ENCODE measurements around the gene IL16. TPM values are rescaled to one million over a fixed set of nuclear protein-coding genes. Genes with fewer than 3 reads are reported as not detected.

IL16 gene
- total RNA-seq, 1 donor from 2014 or later, result 107 TPM

DNA sequence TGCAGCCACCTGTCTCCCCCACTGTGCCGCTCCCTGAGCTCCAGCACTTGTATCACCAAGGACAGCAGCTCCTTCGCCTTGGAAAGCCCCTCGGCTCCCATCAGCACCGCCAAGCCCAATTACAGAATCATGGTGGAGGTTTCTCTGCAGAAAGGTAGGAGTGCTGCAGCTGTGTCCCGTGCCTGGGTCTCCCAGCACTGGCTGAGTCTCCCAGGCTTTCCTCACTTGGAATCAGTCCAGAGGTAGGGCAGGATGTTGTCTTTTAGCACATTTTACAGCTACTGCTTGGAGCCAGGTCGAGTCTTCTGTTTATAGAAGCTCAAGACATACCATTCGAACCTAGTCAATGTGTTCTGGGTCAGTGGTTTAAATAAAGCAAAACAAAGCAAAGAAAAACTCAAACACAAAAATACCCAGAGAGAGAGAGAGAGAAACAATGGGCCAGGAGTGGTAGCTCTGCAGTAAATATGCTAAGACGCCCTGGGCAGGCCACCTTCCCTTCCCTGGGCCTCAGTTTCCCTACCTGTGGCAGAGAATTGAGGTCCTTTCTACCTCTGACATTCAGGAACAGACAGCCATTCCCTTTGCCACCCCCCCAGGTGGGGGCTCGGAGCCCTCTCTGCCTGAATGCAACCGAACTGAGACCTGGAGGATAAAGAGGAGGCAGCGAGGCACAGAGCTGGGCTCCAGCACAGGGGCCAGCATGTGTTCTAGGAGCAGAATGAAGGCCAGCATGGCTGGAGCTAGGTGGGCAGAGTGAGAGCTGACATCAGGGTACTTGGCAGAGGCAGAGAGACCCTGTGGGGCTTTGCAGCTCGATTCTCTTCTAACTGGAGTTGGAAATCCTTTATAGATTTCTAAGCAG, 83.2 kb downstream of the IL16 start:
- Mint-ChIP-seq H3K27ac (no peak overlapping the region), H3K9me3 (peaks cover 29% of the 10 kb centered on the region), H3K27me3 (ENCODE audit: insufficient read depth) (peaks cover 2% of the 10 kb centered on the region), H3K4me3 (no peak overlapping the region), H3K36me3 (ENCODE audit: low read depth) (peaks cover 13% of the 10 kb centered on the region), H3K4me1 (ENCODE audit: low read depth) (peaks cover 38% of the 10 kb centered on the region)
- intact Hi-C loops (cut with micrococcal nuclease), result no loop called here
- no peak for DNase-seq (ENCODE audit: low spot score)

DNA sequence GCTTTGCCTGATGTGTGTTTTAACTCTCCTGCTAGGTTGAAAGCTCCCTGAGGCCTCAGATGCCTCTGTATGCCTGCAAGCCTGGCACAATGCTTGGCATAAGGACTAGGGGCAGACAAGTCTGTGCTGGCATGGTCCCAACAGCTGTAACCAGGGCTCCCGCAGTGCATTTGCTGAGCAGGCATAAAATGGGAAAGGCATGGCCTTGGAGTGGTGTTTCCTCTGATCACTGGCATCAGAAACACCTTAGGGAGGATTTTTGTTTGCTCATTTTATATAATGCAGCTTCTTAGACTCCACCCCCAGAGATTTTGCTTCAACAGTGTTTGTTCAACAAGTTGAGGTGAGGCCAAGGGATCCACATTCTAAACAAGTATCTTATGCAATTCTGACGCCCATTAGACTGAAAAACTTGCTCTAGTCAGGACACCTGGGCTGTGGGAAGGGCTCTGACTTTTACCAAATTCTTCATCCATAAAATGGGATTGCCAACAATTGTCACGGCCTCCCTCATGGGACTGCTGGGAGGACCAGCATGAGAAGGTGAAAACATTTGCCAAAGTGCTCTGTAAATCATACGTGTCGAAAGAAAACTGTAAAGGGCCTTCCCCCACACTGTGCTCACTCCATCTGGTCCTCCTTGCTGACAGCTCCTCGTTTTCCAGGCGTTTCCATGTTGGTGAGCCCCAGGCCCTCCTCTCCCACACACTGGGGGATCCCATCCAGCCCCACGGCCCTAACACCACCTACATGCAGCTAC, 84.2 kb downstream of the IL16 start:
- Mint-ChIP-seq H3K27me3 (ENCODE audit: insufficient read depth) (peaks cover 2% of the 10 kb centered on the region), H3K4me1 (ENCODE audit: low read depth) (peaks cover 38% of the 10 kb centered on the region), H3K27ac (no peak overlapping the region), H3K36me3 (ENCODE audit: low read depth) (peaks cover 17% of the 10 kb centered on the region), H3K9me3 (peaks cover 29% of the 10 kb centered on the region), H3K4me3 (no peak overlapping the region)
- intact Hi-C loops (cut with micrococcal nuclease), result no loop called here
- no peak for DNase-seq (ENCODE audit: low spot score)

DNA sequence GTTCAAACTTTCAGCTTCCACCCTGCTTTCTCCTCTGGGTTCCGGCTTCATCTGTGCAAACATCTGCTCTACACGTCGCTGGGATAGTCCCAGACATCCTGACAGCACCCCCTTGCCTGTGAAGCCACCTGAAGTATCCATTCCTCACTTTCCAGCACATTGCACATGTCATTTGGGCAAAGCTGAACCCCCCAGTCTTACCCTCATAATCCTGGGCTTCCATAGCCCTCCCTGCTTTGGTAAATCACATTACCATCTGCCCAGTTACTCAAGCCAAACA, 84.7 kb downstream of the IL16 start:
- intact Hi-C loops (cut with micrococcal nuclease), result no loop called here
- Mint-ChIP-seq H3K4me3 (no peak overlapping the region), H3K4me1 (ENCODE audit: low read depth) (peaks cover 38% of the 10 kb centered on the region)

GRCh38 chr15:81281766-81282605, 85.3 kb downstream of the IL16 start:
- Mint-ChIP-seq H3K4me1 (ENCODE audit: low read depth) (peaks cover 42% of the 10 kb centered on the region), H3K36me3 (ENCODE audit: low read depth) (peaks cover 18% of the 10 kb centered on the region), H3K4me3 (no peak overlapping the region), H3K9me3 (peaks cover 29% of the 10 kb centered on the region), H3K27me3 (ENCODE audit: insufficient read depth) (peaks cover 2% of the 10 kb centered on the region), H3K27ac (no peak overlapping the region)
- intact Hi-C loops (cut with micrococcal nuclease), result no loop called here
- no peak for DNase-seq (ENCODE audit: low spot score)

More for the DNA sequence above, 84.7 kb downstream of the IL16 start:
- no peak for DNase-seq (ENCODE audit: low spot score)
- Mint-ChIP-seq H3K9me3 (peaks cover 29% of the 10 kb centered on the region), H3K27ac (no peak overlapping the region), H3K36me3 (ENCODE audit: low read depth) (peaks cover 17% of the 10 kb centered on the region), H3K27me3 (ENCODE audit: insufficient read depth) (peaks cover 2% of the 10 kb centered on the region)

- H3K36me3 Mint-ChIP-seq (ENCODE audit: low read depth), result peaks cover 17% of the 10 kb centered on the region
- no peak overlapping the region for H3K27ac Mint-ChIP-seq
These were observed 85.9 kb downstream of the IL16 start for GRCh38 chr15:81282606-81282895.

GRCh38 chr15:81282911-81283310, 86.2 kb downstream of the IL16 start:
- H3K9me3 Mint-ChIP-seq, result peaks cover 24% of the 10 kb centered on the region
- peaks cover 51% of the 10 kb centered on the region for H3K4me1 Mint-ChIP-seq (ENCODE audit: low read depth)
- peaks cover 2% of the 10 kb centered on the region for H3K27me3 Mint-ChIP-seq (ENCODE audit: insufficient read depth)
- no peak overlapping the region for H3K27ac Mint-ChIP-seq
- peaks cover 20% of the 10 kb centered on the region for H3K36me3 Mint-ChIP-seq (ENCODE audit: low read depth)
- H3K4me3 Mint-ChIP-seq, result no peak overlapping the region
- intact Hi-C loops (cut with micrococcal nuclease), result no loop called here
- no peak for DNase-seq (ENCODE audit: low spot score)

More at GRCh38 chr15:81282606-81282895, 85.9 kb downstream of the IL16 start:
- Mint-ChIP-seq H3K4me3 (no peak overlapping the region), H3K4me1 (ENCODE audit: low read depth) (peaks cover 48% of the 10 kb centered on the region), H3K9me3 (peaks cover 27% of the 10 kb centered on the region), H3K27me3 (ENCODE audit: insufficient read depth) (peaks cover 2% of the 10 kb centered on the region)
- no peak for DNase-seq (ENCODE audit: low spot score)
- intact Hi-C loops (cut with micrococcal nuclease), result no loop called here

DNA sequence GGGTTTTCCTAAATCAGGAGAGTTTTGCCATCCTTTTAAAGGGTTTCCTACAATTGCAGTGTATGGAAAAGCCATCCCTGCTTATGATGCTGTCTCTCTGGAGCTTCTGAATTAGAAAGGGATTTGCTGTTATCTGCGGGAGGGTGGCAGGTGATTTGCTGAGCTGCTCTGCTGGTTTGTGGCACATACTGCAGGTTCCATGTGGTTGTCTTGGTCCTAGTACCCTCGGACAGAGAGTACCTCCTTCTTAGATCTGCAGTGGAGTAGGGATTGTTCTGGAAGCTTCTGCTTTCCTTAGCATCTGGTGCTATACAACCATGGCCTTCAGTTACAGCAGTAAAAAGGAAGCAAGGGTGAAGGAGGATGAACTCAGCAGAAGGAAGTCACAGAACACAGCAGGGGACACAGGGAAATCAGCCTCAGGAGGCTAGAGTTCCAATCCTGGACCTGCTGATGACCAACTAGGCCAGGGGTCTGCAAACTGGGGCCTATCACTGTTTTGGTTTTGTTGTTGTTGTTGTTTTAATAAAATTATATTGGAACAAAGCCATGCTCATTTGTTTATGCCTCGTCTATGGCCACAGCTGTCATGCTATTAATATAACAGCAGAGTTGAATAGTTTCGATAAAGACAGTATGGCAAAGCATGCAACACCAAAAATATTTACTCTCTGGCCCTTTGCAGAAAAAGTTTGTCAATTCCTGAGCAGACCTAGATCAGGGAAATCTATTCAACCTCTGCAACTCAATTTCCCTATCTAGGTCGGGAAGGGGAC, 87.8 kb downstream of the IL16 start:
- Mint-ChIP-seq H3K36me3 (ENCODE audit: low read depth) (peaks cover 19% of the 10 kb centered on the region), H3K27me3 (ENCODE audit: insufficient read depth) (peaks cover 2% of the 10 kb centered on the region), H3K9me3 (peaks cover 13% of the 10 kb centered on the region), H3K4me1 (ENCODE audit: low read depth) (peaks cover 49% of the 10 kb centered on the region), H3K4me3 (no peak overlapping the region), H3K27ac (peak overlapping the region; percentile 16)
- intact Hi-C loops (cut with micrococcal nuclease), result no loop called here
- no peak for DNase-seq (ENCODE audit: low spot score)

DNA sequence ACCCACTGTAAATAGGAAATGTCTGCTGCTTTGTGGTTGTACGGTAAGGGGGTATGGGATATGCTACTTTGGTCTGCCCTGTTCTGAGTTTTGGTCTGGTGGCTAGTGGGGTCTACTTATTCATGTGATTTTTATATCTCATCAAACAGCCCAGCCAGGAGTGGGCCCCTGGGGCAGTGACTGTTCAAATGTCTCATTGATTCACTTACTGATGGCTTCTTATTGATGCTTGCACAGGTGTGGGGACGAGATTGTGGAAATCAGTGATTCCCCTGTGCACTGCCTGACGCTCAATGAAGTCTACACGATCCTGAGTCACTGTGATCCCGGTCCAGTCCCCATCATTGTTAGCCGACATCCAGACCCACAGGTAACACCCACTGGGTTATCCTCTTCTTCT, 88.8 kb downstream of the IL16 start:
- no peak for DNase-seq (ENCODE audit: low spot score)
- Mint-ChIP-seq H3K4me1 (ENCODE audit: low read depth) (peaks cover 41% of the 10 kb centered on the region), H3K4me3 (peak overlapping the region; percentile 34), H3K27ac (no peak overlapping the region), H3K9me3 (peaks cover 11% of the 10 kb centered on the region), H3K27me3 (ENCODE audit: insufficient read depth) (no peaks in the 10 kb centered on the region), H3K36me3 (ENCODE audit: low read depth) (peaks cover 19% of the 10 kb centered on the region)
- intact Hi-C loops (cut with micrococcal nuclease), result no loop called here

DNA sequence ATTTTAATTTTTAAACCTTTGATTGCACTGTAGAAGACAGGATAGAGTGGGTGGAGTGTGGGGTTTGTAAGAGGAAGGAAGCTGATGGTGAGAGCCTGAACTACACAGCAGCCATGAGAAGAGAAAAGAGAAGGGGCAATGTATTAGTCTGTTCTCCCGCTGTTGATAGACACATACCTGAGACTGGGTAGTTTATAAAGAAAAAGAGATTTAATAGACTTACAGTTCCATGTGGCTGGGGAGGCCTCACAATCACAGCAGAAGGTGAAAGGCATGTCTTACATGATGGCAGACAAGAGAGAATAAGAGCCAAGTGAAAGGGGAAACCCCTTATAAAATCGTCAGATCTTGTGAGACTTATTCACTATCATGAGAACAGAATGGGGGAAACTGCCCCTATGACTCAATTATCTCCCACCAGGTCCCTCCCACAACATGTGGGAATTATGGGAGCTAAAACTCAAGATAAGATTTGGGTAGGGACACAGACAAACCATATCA, 90.0 kb downstream of the IL16 start:
- H3K36me3 Mint-ChIP-seq (ENCODE audit: low read depth), result peaks cover 19% of the 10 kb centered on the region
- H3K27ac Mint-ChIP-seq, result peak overlapping the region; percentile 64
- H3K9me3 Mint-ChIP-seq, result peaks cover 11% of the 10 kb centered on the region
- H3K4me3 Mint-ChIP-seq, result peak overlapping the region; percentile 34
- no peak for DNase-seq (ENCODE audit: low spot score)
- H3K4me1 Mint-ChIP-seq (ENCODE audit: low read depth), result peaks cover 46% of the 10 kb centered on the region
- intact Hi-C loops (cut with micrococcal nuclease), result loop anchor here (1.0 kb wide), 1 partner anchor 8 kb away; no protein-coding TSS in a partner anchor
- no peaks in the 10 kb centered on the region for H3K27me3 Mint-ChIP-seq (ENCODE audit: insufficient read depth)

GRCh38 chr15:81288040-81288439, 91.4 kb downstream of the IL16 start:
- Mint-ChIP-seq H3K27ac (no peak overlapping the region), H3K27me3 (ENCODE audit: insufficient read depth) (no peaks in the 10 kb centered on the region), H3K36me3 (ENCODE audit: low read depth) (peaks cover 16% of the 10 kb centered on the region), H3K4me1 (ENCODE audit: low read depth) (peaks cover 54% of the 10 kb centered on the region), H3K9me3 (peaks cover 11% of the 10 kb centered on the region), H3K4me3 (no peak overlapping the region)
- intact Hi-C loops (cut with micrococcal nuclease), result no loop called here
- DNase-seq (ENCODE audit: low spot score), result no peak

DNA sequence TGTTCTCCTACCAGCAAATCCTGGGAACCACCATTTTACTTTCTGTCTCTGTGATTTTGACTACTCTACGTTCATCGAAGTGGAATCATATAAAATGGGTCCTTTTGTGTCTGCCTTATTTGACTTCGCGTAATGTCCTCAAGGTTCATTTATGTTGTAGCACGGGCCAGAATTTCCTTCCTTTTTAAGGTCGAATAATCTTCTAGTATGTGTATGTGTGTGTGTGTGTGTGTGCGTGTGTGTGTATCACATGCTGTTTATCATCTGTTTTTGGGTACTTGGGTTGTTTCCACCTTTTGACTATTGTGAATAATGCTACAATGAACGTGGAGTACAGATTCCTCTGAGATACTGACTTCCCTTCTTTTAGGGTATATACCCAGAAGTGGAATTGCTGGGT, 91.9 kb downstream of the IL16 start:
- H3K4me1 Mint-ChIP-seq (ENCODE audit: low read depth), result peaks cover 57% of the 10 kb centered on the region

DNA sequence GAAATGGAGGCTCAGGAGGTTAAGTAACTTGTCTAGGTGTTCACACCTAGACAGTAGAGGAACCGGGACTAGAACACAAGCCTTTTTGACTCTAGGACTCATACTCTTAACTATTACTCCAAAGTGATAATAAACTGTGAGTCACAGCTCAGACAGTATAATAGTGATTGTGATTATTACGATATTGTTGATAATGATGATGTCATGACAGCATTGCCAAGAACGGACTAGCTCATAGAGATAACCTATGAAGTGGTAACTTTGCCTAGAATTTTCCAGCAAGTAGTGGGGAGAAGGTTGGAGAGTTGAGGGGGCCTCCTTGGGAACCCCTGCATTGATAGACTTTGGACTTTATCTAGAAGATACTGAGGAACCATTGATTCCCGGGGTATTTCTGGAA, 93.2 kb downstream of the IL16 start:
- Mint-ChIP-seq H3K4me1 (ENCODE audit: low read depth) (peaks cover 69% of the 10 kb centered on the region), H3K27ac (no peak overlapping the region), H3K36me3 (ENCODE audit: low read depth) (peaks cover 16% of the 10 kb centered on the region), H3K27me3 (ENCODE audit: insufficient read depth) (no peaks in the 10 kb centered on the region), H3K4me3 (no peak overlapping the region), H3K9me3 (peaks cover 11% of the 10 kb centered on the region)
- no peak for DNase-seq (ENCODE audit: low spot score)
- intact Hi-C loops (cut with micrococcal nuclease), result loop anchor here (5.0 to 10.0 kb wide), 3 partner anchors 757 to 1522 kb away; partner anchors contain the start of genes MEX3B and RPS17

More for the DNA sequence above, 91.9 kb downstream of the IL16 start:
- H3K4me3 Mint-ChIP-seq, result no peak overlapping the region
- peaks cover 11% of the 10 kb centered on the region for H3K9me3 Mint-ChIP-seq
- intact Hi-C loops (cut with micrococcal nuclease), result no loop called here
- no peaks in the 10 kb centered on the region for H3K27me3 Mint-ChIP-seq (ENCODE audit: insufficient read depth)
- peaks cover 16% of the 10 kb centered on the region for H3K36me3 Mint-ChIP-seq (ENCODE audit: low read depth)
- DNase-seq (ENCODE audit: low spot score), result no peak
- H3K27ac Mint-ChIP-seq, result no peak overlapping the region
